ENCODE results near the gene ZNF304.

GRCh38 chr19:57348136-57348535 is 2.9 kb upstream of the ZNF304 start:
- TF ChIP-seq POLR2A (IDR thresholded peaks at IDR 0.05) (no peak), CTCF (IDR thresholded peaks at IDR 0.05) (no peak)
